Uterus (tissue), 4 donors: ENCODE data around the gene TEPSIN. TPM values are rescaled to one million over a fixed set of nuclear protein-coding genes. Genes with fewer than 3 reads are reported as not detected.

Experiments used
- DNase-seq, 2 donors: peaks; one replicate each; pipeline ENCODE4 v3.0.0-alpha.2; 2019 to 2020
- H3K27ac ChIP-seq, 2 donors: fragments of 200-600 bp; sonication (generic); 1 replicate in 1 of 2; 2 replicates in 1 of 2; pipeline ENCODE4 v1.5.1; 2016 to 2018
- H3K27me3 ChIP-seq, 2 donors: fragments of 200-600 bp; sonication (generic); one replicate each; pipeline ENCODE4 v1.5.1; 2018 to 2019; ENCODE audit warnings: control low read depth in 1 of 2
- H3K36me3 ChIP-seq, 2 donors: fragments of 200-600 bp; sonication (generic); one replicate each; pipeline ENCODE4 v1.5.1; 2019; ENCODE audit warnings: control low read depth in 1 of 2
- H3K4me1 ChIP-seq, 2 donors: fragments of 200-600 bp; sonication (generic); one replicate each; pipeline ENCODE4 v1.5.1; 2018 to 2019; ENCODE audit warnings: control low read depth in 1 of 2
- H3K4me3 ChIP-seq, 2 donors: fragments of 200-600 bp; sonication (generic); 1 replicate in 1 of 2; 2 replicates in 1 of 2; pipeline ENCODE4 v1.5.1; 2018 to 2019; ENCODE audit warnings: mild to moderate bottlenecking in 1 of 2
- H3K9me3 ChIP-seq, 2 donors: fragments of 200-600 bp; sonication (generic); one replicate each; pipeline ENCODE4 v1.5.1; 2019; ENCODE audit warnings: control low read depth in 1 of 2
- CTCF ChIP-seq, 4 experiments: fragments of 200-600 bp in 2 of 4; fragments of 450-650 bp in 2 of 4; sonication (generic) in 2 of 4; IDR thresholded peaks; one replicate each; pipeline ENCODE4 v1.5.1; 2016 to 2019; ENCODE audit warnings: antibody characterized with exemption in 4 of 4, mild to moderate bottlenecking in 2 of 4, moderate library complexity in 1 of 4
- POLR2A ChIP-seq, 2 donors: fragments of 450-650 bp; IDR thresholded peaks; one replicate each; pipeline ENCODE4 v1.6.1; 2016; ENCODE audit warnings: antibody characterized with exemption in 2 of 2, mild to moderate bottlenecking in 1 of 2, moderate library complexity in 1 of 2
- intact Hi-C: fragments of 100-400 bp; cut with DNase I; formaldehyde crosslinking; loops from one replicate; pipeline ENCODE4 v1.15.1; 2023; ENCODE audit warnings: low total_unique reads
- total RNA-seq, 4 donors: library from RNA; depleted of rRNA in 3 of 4; stranded (reverse); fragments of >200 nt in 3 of 4; gene quantifications; one replicate each; pipeline versions ENCODE4 v1.1.0 to v1.2.4, GENCODE V29; 2014 to 2023
- donor health status: DM: yes; HTN: yes; CAD: no.

The TEPSIN gene
- total RNA-seq, 4 donors from 2014 or later, result 6.4 to 31.2 (median 22.6) TPM; not detected in 1

DNA sequence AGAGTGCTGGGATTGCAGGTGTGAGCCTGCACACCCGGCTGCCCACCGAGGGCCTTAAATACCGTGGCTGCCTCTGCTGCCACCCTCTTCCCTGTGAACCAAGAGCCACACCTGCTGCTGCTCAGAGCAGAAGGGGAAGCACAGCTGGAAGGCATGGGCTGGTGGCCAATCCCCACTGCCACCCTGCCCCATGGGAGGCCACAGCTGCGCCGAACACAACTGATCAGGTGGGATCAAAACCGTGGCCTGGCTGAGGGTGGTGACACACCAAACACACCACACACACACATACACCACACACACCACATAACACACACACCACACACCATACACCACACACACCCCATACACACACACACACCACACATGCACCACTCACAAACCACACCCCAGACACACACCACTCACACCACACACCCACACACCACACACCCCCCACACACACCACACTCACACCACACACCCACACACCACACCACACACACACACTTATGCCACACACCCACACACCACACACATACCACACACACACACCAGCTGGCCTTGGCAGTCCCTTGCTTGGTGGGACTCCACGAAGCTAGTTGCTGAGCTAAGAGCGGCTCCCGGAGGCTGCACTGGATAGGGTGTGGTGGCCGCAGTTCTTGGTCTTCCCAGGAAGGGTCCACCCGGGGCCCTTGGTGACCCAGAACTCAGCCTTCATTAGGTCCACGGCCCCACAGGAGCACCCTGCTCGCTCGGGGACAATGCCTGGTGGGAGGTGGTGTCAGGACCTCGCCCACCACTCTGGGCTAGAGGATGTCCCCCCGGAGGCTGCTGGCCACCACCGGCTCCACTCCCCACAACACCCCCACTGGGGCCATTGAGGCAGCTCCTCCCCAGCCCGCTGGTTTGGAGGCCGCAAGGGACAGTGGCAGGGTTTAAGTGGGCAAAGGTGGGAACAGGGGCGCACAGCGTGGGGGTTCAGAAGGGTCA lies 31.0 kb downstream of the TEPSIN start:
- DNase-seq, result no peak
- TF ChIP-seq POLR2A (IDR thresholded peaks at IDR 0.05) (no peak), CTCF (IDR thresholded peaks at IDR 0.05) (no peak)
- Histone ChIP-seq H3K4me1 (no peaks in the 10 kb centered on the region), H3K9me3 (no peaks in the 10 kb centered on the region), H3K27ac (no peak overlapping the region), H3K4me3 (no peak overlapping the region), H3K36me3 (no peaks in the 10 kb centered on the region), H3K27me3 (no peaks in the 10 kb centered on the region)
- intact Hi-C loops, result no loop called here

DNA sequence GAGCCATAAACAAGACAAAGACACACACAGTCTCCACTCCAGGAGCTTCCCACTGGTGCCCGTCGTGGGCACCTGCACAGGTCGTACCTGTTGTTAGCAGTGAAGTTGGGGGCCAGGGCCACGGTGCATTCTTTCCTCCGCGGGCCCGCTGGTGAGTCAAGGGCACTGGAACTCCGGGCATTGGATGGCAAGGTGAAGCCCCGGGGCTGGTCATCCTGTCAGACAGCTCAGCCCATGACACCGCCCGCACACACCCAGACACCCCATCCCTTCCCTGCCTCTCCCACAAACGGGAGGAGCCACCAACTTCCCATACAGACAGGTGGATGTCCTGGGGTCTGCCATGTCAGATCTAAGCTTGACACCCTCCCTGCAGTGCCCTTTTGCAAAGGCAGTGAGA lies 32.2 kb downstream of the TEPSIN start:
- no peak overlapping the region for H3K27ac ChIP-seq
- intact Hi-C loops, result no loop called here
- no peak for DNase-seq
- TF ChIP-seq POLR2A (IDR thresholded peaks at IDR 0.05), result no peak
- TF ChIP-seq CTCF (IDR thresholded peaks at IDR 0.05), result no peak
- H3K27me3 ChIP-seq, result no peaks in the 10 kb centered on the region
- no peak overlapping the region for H3K4me3 ChIP-seq
- H3K36me3 ChIP-seq, result no peaks in the 10 kb centered on the region
- no peaks in the 10 kb centered on the region for H3K9me3 ChIP-seq
- H3K4me1 ChIP-seq, result no peaks in the 10 kb centered on the region

DNA sequence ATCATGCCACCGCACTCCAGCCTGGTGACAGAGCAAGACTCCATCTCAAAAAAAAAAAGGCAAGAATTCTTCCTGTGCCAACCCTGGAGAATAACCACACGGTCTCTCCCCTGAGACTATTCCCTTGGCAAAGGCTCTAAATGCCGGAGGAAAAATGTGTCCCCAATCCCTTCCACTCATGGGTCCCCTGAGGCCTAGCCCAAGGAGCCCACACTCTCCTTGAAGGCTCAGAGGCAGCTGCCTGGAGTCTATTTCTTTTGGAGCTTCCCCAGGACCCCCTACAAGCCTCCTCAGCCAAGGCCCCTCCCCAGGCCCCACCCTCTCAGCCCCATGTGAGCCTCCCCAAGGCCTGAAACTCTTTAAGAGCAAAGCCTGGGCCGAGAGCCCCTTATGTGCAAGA lies 32.7 kb downstream of the TEPSIN start:
- Histone ChIP-seq H3K27me3 (no peaks in the 10 kb centered on the region), H3K4me3 (no peak overlapping the region), H3K27ac (no peak overlapping the region), H3K9me3 (no peaks in the 10 kb centered on the region), H3K36me3 (no peaks in the 10 kb centered on the region), H3K4me1 (no peaks in the 10 kb centered on the region)
- TF ChIP-seq POLR2A (IDR thresholded peaks at IDR 0.05) (no peak), CTCF (IDR thresholded peaks at IDR 0.05) (no peak)
- intact Hi-C loops, result no loop called here
- no peak for DNase-seq

GRCh38 chr17:81204578-81204977 lies 34.3 kb downstream of the TEPSIN start:
- no peak for TF ChIP-seq CTCF (IDR thresholded peaks at IDR 0.05)
- no peak for TF ChIP-seq POLR2A (IDR thresholded peaks at IDR 0.05)
- Histone ChIP-seq H3K9me3 (no peaks in the 10 kb centered on the region), H3K27me3 (no peaks in the 10 kb centered on the region), H3K27ac (no peak overlapping the region), H3K36me3 (no peaks in the 10 kb centered on the region), H3K4me1 (no peaks in the 10 kb centered on the region), H3K4me3 (no peak overlapping the region)
- DNase-seq, result no peak
- intact Hi-C loops, result no loop called here

DNA sequence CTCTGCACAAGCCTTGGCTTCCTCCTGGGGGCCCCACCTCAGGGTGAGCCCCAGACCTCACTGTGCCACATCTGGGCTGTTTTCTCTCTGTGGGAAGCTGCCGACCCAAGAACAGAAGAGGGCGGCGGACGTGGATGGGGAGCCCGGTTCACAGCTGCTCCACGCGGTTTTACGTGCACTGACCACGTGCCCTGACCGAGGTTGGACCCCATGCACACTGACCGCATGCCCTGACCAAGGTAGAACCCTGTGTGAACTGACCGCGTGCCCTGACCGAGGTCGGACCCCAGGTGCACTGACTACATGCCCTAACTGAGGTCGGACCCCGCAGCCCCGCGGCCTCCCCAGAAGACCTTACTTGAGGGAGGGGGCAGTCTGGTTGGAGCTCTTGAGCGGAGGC lies 35.7 kb downstream of the TEPSIN start:
- no peak overlapping the region for H3K4me3 ChIP-seq
- H3K27ac ChIP-seq, result no peak overlapping the region
- TF ChIP-seq POLR2A (IDR thresholded peaks at IDR 0.05), result no peak
- TF ChIP-seq CTCF (IDR thresholded peaks at IDR 0.05), result no peak
- intact Hi-C loops, result no loop called here
- H3K27me3 ChIP-seq, result no peaks in the 10 kb centered on the region
- no peaks in the 10 kb centered on the region for H3K36me3 ChIP-seq
- H3K4me1 ChIP-seq, result no peaks in the 10 kb centered on the region
- H3K9me3 ChIP-seq, result no peaks in the 10 kb centered on the region
- no peak for DNase-seq
